Activated gamma-delta T cell (primary cell): ENCODE results near the gene FOXF1.

Experiments used
- DNase-seq: peaks from one replicate; lab custom pipeline; 2025; lab: John Stamatoyannopoulos, UW

Gene FOXF1

GRCh38 chr16:86492961-86493629, 17.2 kb upstream of the FOXF1 start:
- no peak for DNase-seq

GRCh38 chr16:86494039-86494564, 16.2 kb upstream of the FOXF1 start:
- DNase-seq, result no peak

- no peak for DNase-seq
Observed at GRCh38 chr16:86494565-86495356, 15.6 kb upstream of the FOXF1 start.

- no peak for DNase-seq
Observed at GRCh38 chr16:86495357-86495701, 15.0 kb upstream of the FOXF1 start.

- no peak for DNase-seq
Observed at GRCh38 chr16:86495756-86496261, 14.5 kb upstream of the FOXF1 start.

GRCh38 chr16:86496262-86496928, 13.9 kb upstream of the FOXF1 start:
- no peak for DNase-seq

- DNase-seq, result no peak
Observed at GRCh38 chr16:86496929-86497461, 13.3 kb upstream of the FOXF1 start.

GRCh38 chr16:86497551-86498021, 12.7 kb upstream of the FOXF1 start:
- DNase-seq, result no peak

GRCh38 chr16:86498155-86498670, 12.1 kb upstream of the FOXF1 start:
- DNase-seq, result no peak

- no peak for DNase-seq
Observed at GRCh38 chr16:86498671-86499439, 11.5 kb upstream of the FOXF1 start.

GRCh38 chr16:86499440-86499786, 10.9 kb upstream of the FOXF1 start:
- DNase-seq, result no peak

GRCh38 chr16:86499889-86500707, 10.2 kb upstream of the FOXF1 start:
- DNase-seq, result no peak

- no peak for DNase-seq
Observed at GRCh38 chr16:86500708-86501510, 9.4 kb upstream of the FOXF1 start.

- DNase-seq, result no peak
Observed at GRCh38 chr16:86501989-86502855, 8.1 kb upstream of the FOXF1 start.

GRCh38 chr16:86502856-86503748, 7.2 kb upstream of the FOXF1 start:
- DNase-seq, result no peak

GRCh38 chr16:86503830-86504229, 6.5 kb upstream of the FOXF1 start:
- no peak for DNase-seq
